Large intestine (tissue), 3 donors: ENCODE results near the gene PTPRN2. TPM values are rescaled to one million over a fixed set of nuclear protein-coding genes. Genes with fewer than 3 reads are reported as not detected.
"Not testable (repeated sequence)": the region's sequence is repeated elsewhere in the genome, so short reads cannot be mapped to it uniquely, and the experiment has no call there.

ENCODE experiments used
- DNase-seq, 2 donors: peaks; one replicate each; pipeline versions ENCODE4 v3.0.0 to v3.0.0-alpha.2; 2013
- H3K27ac ChIP-seq: one replicate; pipeline ENCODE4 v1.5.1; 2013; ENCODE audit warnings: low read length
- H3K27me3 ChIP-seq: 2 replicates; pipeline ENCODE4 v1.6.1; 2013; ENCODE audit warnings: low read length; ENCODE audit not compliant: control insufficient read depth, insufficient read depth
- H3K36me3 ChIP-seq: 2 replicates; pipeline ENCODE4 v1.6.1; 2013; ENCODE audit warnings: low read length; ENCODE audit not compliant: control insufficient read depth, insufficient read depth
- H3K4me1 ChIP-seq: one replicate; pipeline ENCODE4 v1.6.1; 2013; ENCODE audit warnings: low read length; ENCODE audit not compliant: control insufficient read depth, insufficient read depth
- H3K4me3 ChIP-seq: one replicate; pipeline ENCODE4 v1.5.1; 2013; ENCODE audit warnings: low read length
- H3K9me3 ChIP-seq: one replicate; pipeline ENCODE4 v1.6.1; 2013; ENCODE audit warnings: mild to moderate bottlenecking, low read depth, low read length, moderate library complexity; ENCODE audit not compliant: control insufficient read depth
- WGBS: methylation state at CpG from one replicate; pipeline ENCODE4 v1.1.5; 2013; ENCODE audit warnings: low lambda C conversion rate; ENCODE audit not compliant: insufficient coverage; 5-methylcytosine and 5-hydroxymethylcytosine counted together
- polyA plus RNA-seq: library from polyadenylated mRNA; unstranded; fragments of 120-200 nt; gene quantifications from one replicate; pipeline ENCODE4 v1.2.1, GENCODE V29; 2013

The PTPRN2 gene
- polyA plus RNA-seq, 1 donor = 13.4 TPM

DNA sequence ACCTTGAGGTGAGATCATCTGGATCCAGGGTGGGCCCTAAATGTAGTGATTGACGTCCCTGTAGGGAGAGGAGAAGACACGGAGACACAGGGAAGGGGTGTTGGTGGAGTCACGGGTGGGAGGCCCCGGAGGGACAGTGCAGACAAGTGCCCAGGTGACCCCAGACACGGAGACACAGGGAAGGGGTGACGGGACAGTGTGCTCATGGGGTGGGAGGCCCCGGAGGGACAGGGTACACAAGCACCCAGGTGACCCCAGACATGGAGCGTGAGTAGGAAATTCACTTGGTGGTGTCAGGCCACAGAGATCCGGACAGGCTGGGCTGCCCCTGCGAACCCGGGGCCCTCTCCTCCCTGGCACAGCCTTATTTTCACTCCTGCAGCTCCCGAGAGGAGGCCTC is 176.9 kb downstream of the PTPRN2 start:
- no peaks in the 10 kb centered on the region for H3K9me3 ChIP-seq
- H3K27me3 ChIP-seq = no peaks in the 10 kb centered on the region
- no peak overlapping the region for H3K4me3 ChIP-seq
- H3K36me3 ChIP-seq = no peaks in the 10 kb centered on the region
- DNase-seq = no peak
- H3K4me1 ChIP-seq = peaks cover 19% of the 10 kb centered on the region
- no CpG with 5 or more reads among the region's 12 CpGs for WGBS
- no peak overlapping the region for H3K27ac ChIP-seq

DNA sequence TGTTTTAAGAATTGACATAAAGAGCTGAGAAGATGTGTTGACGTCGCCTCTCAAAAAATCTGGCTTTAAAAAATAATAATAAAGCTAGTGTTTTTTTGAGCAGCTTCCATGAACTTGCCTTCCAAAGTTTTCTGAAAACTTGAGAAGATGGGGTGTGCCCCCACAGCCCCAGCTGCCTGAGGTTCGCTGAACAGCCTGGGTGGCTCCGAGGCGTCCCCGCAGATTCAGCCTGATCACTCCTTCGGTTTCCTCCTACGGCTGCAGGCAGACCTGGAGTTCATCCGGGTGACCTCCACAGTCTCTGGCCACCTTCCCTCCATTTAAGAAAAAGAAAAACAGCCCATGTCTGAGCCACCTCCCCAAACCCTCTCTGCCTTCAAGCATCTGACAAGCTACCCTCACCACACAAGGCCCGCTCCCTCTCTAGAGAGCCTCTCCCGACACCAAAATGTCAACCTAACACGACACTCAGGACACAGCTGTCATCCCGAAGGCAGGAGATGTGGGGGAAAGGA is 177.8 kb downstream of the PTPRN2 start:
- Histone ChIP-seq H3K4me1 (peaks cover 19% of the 10 kb centered on the region), H3K4me3 (no peak overlapping the region), H3K36me3 (no peaks in the 10 kb centered on the region), H3K27me3 (no peaks in the 10 kb centered on the region), H3K9me3 (no peaks in the 10 kb centered on the region), H3K27ac (no peak overlapping the region)
- WGBS = 100% methylated on average over 2 of the region's 13 CpGs
- no peak for DNase-seq

GRCh38 chr7:158409120-158409519 is 178.5 kb downstream of the PTPRN2 start:
- no peak for DNase-seq
- Histone ChIP-seq H3K36me3 (no peaks in the 10 kb centered on the region), H3K27ac (peak overlapping the region; percentile 75), H3K27me3 (no peaks in the 10 kb centered on the region), H3K4me3 (no peak overlapping the region), H3K9me3 (no peaks in the 10 kb centered on the region), H3K4me1 (peaks cover 19% of the 10 kb centered on the region)
- WGBS = no CpG with 5 or more reads among the region's 5 CpGs

DNA sequence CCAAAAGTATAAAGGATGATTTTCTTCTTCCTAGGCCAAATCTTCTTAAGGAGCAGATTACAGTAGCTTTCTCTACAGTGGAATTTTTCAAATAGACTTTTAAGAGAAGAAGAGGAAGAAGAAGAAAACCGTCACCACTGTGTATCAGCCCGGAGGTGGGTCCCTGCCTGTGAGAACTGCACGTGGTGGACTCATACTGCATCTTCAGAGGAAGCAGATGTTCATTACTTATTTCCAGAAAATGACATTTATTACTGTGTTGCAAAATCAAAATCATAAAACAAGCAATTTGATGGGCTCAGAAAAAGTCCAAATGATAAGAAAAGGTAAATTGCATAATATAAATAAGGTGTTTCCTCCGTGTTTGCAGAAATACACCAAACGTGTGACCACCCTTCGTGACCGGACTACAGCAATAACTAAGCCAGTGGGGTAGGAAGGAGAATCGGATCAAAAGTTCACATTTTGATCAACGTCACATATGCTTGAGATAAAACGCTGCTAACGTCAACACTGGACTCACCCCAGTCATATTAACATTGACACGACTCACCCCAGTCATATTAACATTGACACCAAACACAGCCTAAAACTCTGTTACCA is 179.2 kb downstream of the PTPRN2 start:
- peak; percentile 82 to 92 for DNase-seq
- Histone ChIP-seq H3K4me1 (peaks cover 19% of the 10 kb centered on the region), H3K9me3 (no peaks in the 10 kb centered on the region), H3K4me3 (no peak overlapping the region), H3K36me3 (no peaks in the 10 kb centered on the region), H3K27ac (peak overlapping the region; percentile 75), H3K27me3 (no peaks in the 10 kb centered on the region)
- WGBS = 26% methylated on average over 4 of the region's 12 CpGs

- WGBS = no CpG with 5 or more reads among the region's 17 CpGs
- Histone ChIP-seq H3K4me1 (peaks cover 19% of the 10 kb centered on the region), H3K36me3 (no peaks in the 10 kb centered on the region), H3K27me3 (no peaks in the 10 kb centered on the region), H3K9me3 (no peaks in the 10 kb centered on the region), H3K4me3 (no peak overlapping the region), H3K27ac (peak overlapping the region; percentile 60)
- DNase-seq = peak; percentile 77 to 78
These were observed 179.9 kb downstream of the PTPRN2 start for GRCh38 chr7:158407581-158408317.

GRCh38 chr7:158406801-158407200 is 180.8 kb downstream of the PTPRN2 start:
- Histone ChIP-seq H3K4me3 (no peak overlapping the region), H3K27ac (peak overlapping the region; percentile 82), H3K36me3 (no peaks in the 10 kb centered on the region), H3K9me3 (no peaks in the 10 kb centered on the region), H3K27me3 (no peaks in the 10 kb centered on the region), H3K4me1 (peaks cover 19% of the 10 kb centered on the region)
- peak; percentile 82 to 87 for DNase-seq
- WGBS = no CpG with 5 or more reads among the region's 11 CpGs

DNA sequence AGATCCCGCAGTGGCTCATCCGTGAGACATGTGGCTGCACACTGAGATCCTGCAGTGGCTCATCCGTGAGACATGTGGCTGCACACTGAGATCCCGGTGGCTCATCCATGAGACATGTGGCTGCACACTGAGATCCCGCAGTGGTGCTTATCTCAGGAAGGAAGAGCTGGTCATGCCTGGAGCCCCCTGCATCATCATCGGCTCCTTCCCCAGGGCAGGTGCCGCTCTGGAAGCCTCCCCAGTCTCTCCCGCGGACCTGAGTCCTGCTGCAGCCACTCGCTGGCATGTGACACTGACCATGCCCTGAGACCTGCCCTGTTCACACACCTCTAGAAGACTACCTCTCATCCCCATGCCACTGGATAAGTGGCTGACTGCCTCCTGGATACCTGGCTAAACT is 181.3 kb downstream of the PTPRN2 start:
- no peaks in the 10 kb centered on the region for H3K27me3 ChIP-seq
- H3K27ac ChIP-seq = peak overlapping the region; percentile 82
- H3K4me3 ChIP-seq = no peak overlapping the region
- H3K36me3 ChIP-seq = no peaks in the 10 kb centered on the region
- no peaks in the 10 kb centered on the region for H3K9me3 ChIP-seq
- WGBS = no CpG with 5 or more reads among the region's 10 CpGs
- peak in 1 of 2 donors; percentile 39 for DNase-seq
- H3K4me1 ChIP-seq = peaks cover 19% of the 10 kb centered on the region

DNA sequence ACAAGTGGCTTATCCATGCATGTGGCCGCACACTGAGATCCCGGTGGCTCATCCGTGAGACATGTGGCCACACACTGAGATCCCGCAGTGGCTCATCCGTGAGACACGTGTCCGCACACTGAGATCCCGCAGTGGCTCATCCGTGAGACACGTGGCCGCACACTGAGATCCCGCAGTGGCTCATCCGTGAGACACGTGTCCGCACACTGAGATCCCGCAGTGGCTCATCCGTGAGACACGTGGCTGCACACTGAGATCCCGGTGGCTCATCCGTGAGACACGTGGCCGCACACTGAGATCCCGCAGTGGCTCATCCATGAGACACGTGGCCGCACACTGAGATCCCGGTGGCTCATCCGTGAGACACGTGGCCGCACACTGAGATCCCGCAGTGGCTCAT is 181.9 kb downstream of the PTPRN2 start:
- H3K4me3 ChIP-seq, DNase-seq, H3K27ac ChIP-seq, H3K9me3 ChIP-seq, H3K36me3 ChIP-seq, H3K27me3 ChIP-seq: not testable (repeated sequence)
- peaks cover 19% of the 10 kb centered on the region for H3K4me1 ChIP-seq
- no CpG with 5 or more reads among the region's 30 CpGs for WGBS

GRCh38 chr7:158405324-158405723 is 182.3 kb downstream of the PTPRN2 start:
- H3K36me3 ChIP-seq = no peaks in the 10 kb centered on the region
- H3K4me3 ChIP-seq = no peak overlapping the region
- no peak overlapping the region for H3K27ac ChIP-seq
- DNase-seq = no peak
- H3K27me3 ChIP-seq = no peaks in the 10 kb centered on the region
- WGBS = 50% methylated on average over 1 of the region's 8 CpGs
- H3K4me1 ChIP-seq = peaks cover 19% of the 10 kb centered on the region
- H3K9me3 ChIP-seq = no peaks in the 10 kb centered on the region

GRCh38 chr7:158404031-158404761 is 183.4 kb downstream of the PTPRN2 start:
- H3K27ac ChIP-seq = no peak overlapping the region
- no peak overlapping the region for H3K4me3 ChIP-seq
- DNase-seq = no peak
- H3K4me1 ChIP-seq = peaks cover 15% of the 10 kb centered on the region
- H3K27me3 ChIP-seq = no peaks in the 10 kb centered on the region
- no peaks in the 10 kb centered on the region for H3K36me3 ChIP-seq
- WGBS = 67% methylated on average over 3 of the region's 23 CpGs
- no peaks in the 10 kb centered on the region for H3K9me3 ChIP-seq
